Activated T-cell treated with anti-CD3 and anti-CD28 coated beads, Interleukin-2, amount 50 U/mL, for 4 hours (primary cell): ENCODE results near the gene CIT. TPM values are rescaled to one million over a fixed set of nuclear protein-coding genes. Genes with fewer than 3 reads are reported as not detected.

Experiments
- ATAC-seq, 2 donors: fragments of 200-7000 bp; cut with Tn5 transposase; one replicate each; pipeline ENCODE4 v1.10.0; 2021
- DNase-seq: peaks from one replicate; pipeline ENCODE4 v3.0.0-alpha.2; 2020
- H3K27me3 Mint-ChIP-seq: one replicate; pipeline ENCODE4 v1.8.0; 2021; ENCODE audit warnings: low read depth, mixed read lengths
- H3K36me3 Mint-ChIP-seq: one replicate; pipeline ENCODE4 v1.8.0; 2022; ENCODE audit warnings: mixed read lengths; ENCODE audit not compliant: insufficient read depth
- H3K4me1 Mint-ChIP-seq: one replicate; pipeline ENCODE4 v1.8.0; 2021; ENCODE audit warnings: low read depth, mixed read lengths
- H3K4me3 Mint-ChIP-seq: one replicate; pipeline ENCODE4 v1.8.0; 2021; ENCODE audit warnings: mild to moderate bottlenecking, moderate library complexity, mixed read lengths
- H3K9me3 Mint-ChIP-seq: one replicate; pipeline ENCODE4 v1.8.0; 2021; ENCODE audit warnings: mixed read lengths
- total RNA-seq, 3 donors: library from RNA; stranded (reverse); gene quantifications; one replicate each; pipeline ENCODE4 v1.2.1, GENCODE V29; 2021

CIT gene
- total RNA-seq, 3 donors from 2014 or later = 5.2 to 8.9 (median 5.3) TPM

- Mint-ChIP-seq H3K27me3 (peaks cover 25% of the 10 kb centered on the region), H3K4me1 (no peaks in the 10 kb centered on the region), H3K4me3 (no peak overlapping the region), H3K9me3 (no peaks in the 10 kb centered on the region), H3K36me3 (no peaks in the 10 kb centered on the region)
- ATAC-seq (no peak), DNase-seq (no peak)
These were observed 6.1 kb upstream of the CIT start for GRCh38 chr12:119883237-119883636.

GRCh38 chr12:119877639-119877948 lies 474 bp upstream of the CIT start:
- no peak for ATAC-seq
- no peaks in the 10 kb centered on the region for H3K9me3 Mint-ChIP-seq
- H3K36me3 Mint-ChIP-seq = no peaks in the 10 kb centered on the region
- H3K4me1 Mint-ChIP-seq = peaks cover 15% of the 10 kb centered on the region
- DNase-seq = no peak
- H3K4me3 Mint-ChIP-seq = peak overlapping the region; percentile 87
- H3K27me3 Mint-ChIP-seq = peaks cover 8% of the 10 kb centered on the region

- H3K27me3 Mint-ChIP-seq = no peaks in the 10 kb centered on the region
- H3K9me3 Mint-ChIP-seq = no peaks in the 10 kb centered on the region
- no peaks in the 10 kb centered on the region for H3K36me3 Mint-ChIP-seq
- no peaks in the 10 kb centered on the region for H3K4me1 Mint-ChIP-seq
- ATAC-seq = no peak
- no peak overlapping the region for H3K4me3 Mint-ChIP-seq
- DNase-seq = no peak
These were observed 6.7 kb downstream of the CIT start for GRCh38 chr12:119870457-119870856.

- Mint-ChIP-seq H3K36me3 (no peaks in the 10 kb centered on the region), H3K4me3 (no peak overlapping the region), H3K27me3 (no peaks in the 10 kb centered on the region), H3K4me1 (no peaks in the 10 kb centered on the region), H3K9me3 (no peaks in the 10 kb centered on the region)
- DNase-seq (no peak), ATAC-seq (no peak)
These were observed 7.4 kb downstream of the CIT start for GRCh38 chr12:119869720-119870119.

- ATAC-seq = no peak
- H3K27me3 Mint-ChIP-seq = no peaks in the 10 kb centered on the region
- H3K9me3 Mint-ChIP-seq = no peaks in the 10 kb centered on the region
- no peak for DNase-seq
- H3K4me3 Mint-ChIP-seq = no peak overlapping the region
- H3K4me1 Mint-ChIP-seq = no peaks in the 10 kb centered on the region
- H3K36me3 Mint-ChIP-seq = no peaks in the 10 kb centered on the region
These were observed 8.1 kb downstream of the CIT start for GRCh38 chr12:119868992-119869391.

GRCh38 chr12:119864591-119864990 lies 12.5 kb downstream of the CIT start:
- H3K4me3 Mint-ChIP-seq = no peak overlapping the region
- no peaks in the 10 kb centered on the region for H3K36me3 Mint-ChIP-seq
- no peaks in the 10 kb centered on the region for H3K4me1 Mint-ChIP-seq
- H3K9me3 Mint-ChIP-seq = no peaks in the 10 kb centered on the region
- DNase-seq (no peak), ATAC-seq (no peak)
- no peaks in the 10 kb centered on the region for H3K27me3 Mint-ChIP-seq

- no peak for DNase-seq
- no peaks in the 10 kb centered on the region for H3K27me3 Mint-ChIP-seq
- peaks cover 13% of the 10 kb centered on the region for H3K4me1 Mint-ChIP-seq
- H3K36me3 Mint-ChIP-seq = no peaks in the 10 kb centered on the region
- H3K9me3 Mint-ChIP-seq = no peaks in the 10 kb centered on the region
- ATAC-seq = no peak
- H3K4me3 Mint-ChIP-seq = no peak overlapping the region
These were observed 17.9 kb downstream of the CIT start for GRCh38 chr12:119859241-119859640.

- H3K36me3 Mint-ChIP-seq = no peaks in the 10 kb centered on the region
- peaks cover 13% of the 10 kb centered on the region for H3K4me1 Mint-ChIP-seq
- no peaks in the 10 kb centered on the region for H3K9me3 Mint-ChIP-seq
- DNase-seq (no peak), ATAC-seq (no peak)
- no peaks in the 10 kb centered on the region for H3K27me3 Mint-ChIP-seq
- no peak overlapping the region for H3K4me3 Mint-ChIP-seq
These were observed 20.0 kb downstream of the CIT start for GRCh38 chr12:119857041-119857591.

GRCh38 chr12:119850330-119850729 lies 26.8 kb downstream of the CIT start:
- H3K4me1 Mint-ChIP-seq = no peaks in the 10 kb centered on the region
- H3K9me3 Mint-ChIP-seq = no peaks in the 10 kb centered on the region
- H3K27me3 Mint-ChIP-seq = no peaks in the 10 kb centered on the region
- no peaks in the 10 kb centered on the region for H3K36me3 Mint-ChIP-seq
- no peak overlapping the region for H3K4me3 Mint-ChIP-seq
- DNase-seq (no peak), ATAC-seq (no peak)

- H3K27me3 Mint-ChIP-seq = no peaks in the 10 kb centered on the region
- H3K4me3 Mint-ChIP-seq = no peak overlapping the region
- ATAC-seq (no peak), DNase-seq (no peak)
- H3K4me1 Mint-ChIP-seq = no peaks in the 10 kb centered on the region
- H3K9me3 Mint-ChIP-seq = peaks cover 8% of the 10 kb centered on the region
- H3K36me3 Mint-ChIP-seq = peaks cover 7% of the 10 kb centered on the region
These were observed 34.0 kb downstream of the CIT start for GRCh38 chr12:119843100-119843499.

- no peaks in the 10 kb centered on the region for H3K27me3 Mint-ChIP-seq
- no peak overlapping the region for H3K4me3 Mint-ChIP-seq
- DNase-seq (no peak), ATAC-seq (no peak)
- H3K4me1 Mint-ChIP-seq = no peaks in the 10 kb centered on the region
- peaks cover 8% of the 10 kb centered on the region for H3K9me3 Mint-ChIP-seq
- H3K36me3 Mint-ChIP-seq = peaks cover 7% of the 10 kb centered on the region
These were observed 34.7 kb downstream of the CIT start for GRCh38 chr12:119842380-119842779.

GRCh38 chr12:119841433-119842210 lies 35.5 kb downstream of the CIT start:
- Mint-ChIP-seq H3K9me3 (peaks cover 8% of the 10 kb centered on the region), H3K4me3 (no peak overlapping the region), H3K4me1 (no peaks in the 10 kb centered on the region), H3K36me3 (peaks cover 7% of the 10 kb centered on the region), H3K27me3 (no peaks in the 10 kb centered on the region)
- DNase-seq = no peak
- ATAC-seq = no peak

- Mint-ChIP-seq H3K4me1 (no peaks in the 10 kb centered on the region), H3K9me3 (peaks cover 8% of the 10 kb centered on the region), H3K27me3 (no peaks in the 10 kb centered on the region), H3K36me3 (peaks cover 7% of the 10 kb centered on the region), H3K4me3 (no peak overlapping the region)
- DNase-seq (no peak), ATAC-seq (no peak)
These were observed 36.5 kb downstream of the CIT start for GRCh38 chr12:119840582-119840981.

- ATAC-seq (no peak), DNase-seq (no peak)
- Mint-ChIP-seq H3K9me3 (peaks cover 8% of the 10 kb centered on the region), H3K27me3 (no peaks in the 10 kb centered on the region), H3K4me3 (no peak overlapping the region), H3K4me1 (no peaks in the 10 kb centered on the region), H3K36me3 (peaks cover 7% of the 10 kb centered on the region)
These were observed 37.0 kb downstream of the CIT start for GRCh38 chr12:119840168-119840567.

- Mint-ChIP-seq H3K27me3 (no peaks in the 10 kb centered on the region), H3K4me1 (no peaks in the 10 kb centered on the region), H3K4me3 (no peak overlapping the region), H3K9me3 (peaks cover 8% of the 10 kb centered on the region), H3K36me3 (peaks cover 6% of the 10 kb centered on the region)
- ATAC-seq (no peak), DNase-seq (no peak)
These were observed 38.1 kb downstream of the CIT start for GRCh38 chr12:119838826-119839600.
